Measurements from ENCODE around the gene PLP2. TPM values are rescaled to one million over a fixed set of nuclear protein-coding genes. Genes with fewer than 3 reads are reported as not detected.
"Not testable (repeated sequence)": the region's sequence is repeated elsewhere in the genome, so short reads cannot be mapped to it uniquely, and the experiment has no call there.

The PLP2 gene
- polyA plus RNA-seq, 2 of the 4 experiments (the other 2 are of a cell fraction), result 164 to 209 TPM

GRCh38 chrX:49129427-49129826 lies 42.3 kb upstream of the PLP2 start:
- no peak overlapping the region for H3K4me2 ChIP-seq
- WGBS (ENCODE audit: missing lambda C conversion rate), result 68% methylated on average over 4 of the region's 4 CpGs
- H3K9me3 ChIP-seq, result no peaks in the 10 kb centered on the region
- POLR2A ChIA-PET, result interaction anchor here (0.6 to 0.7 kb wide), 2 partner anchors 86 to 120 kb away, joined by 3 read pairs; no protein-coding TSS in a partner anchor
- ATAC-seq (no peak), DNase-seq (ENCODE audit: low read depth in 1 of 2, low spot score in 1 of 2) (no peak), FAIRE-seq (no peak)
- TF ChIP-seq GATA3 (IDR thresholded peaks at IDR 0.05; ENCODE audit: borderline replicate concordance) (no peak), ELK1 (IDR thresholded peaks at IDR 0.05; ENCODE audit: low read depth, low read length) (no peak), MAFK (IDR thresholded peaks at IDR 0.05; ENCODE audit: partially characterized antibody) (no peak), HDAC2 (IDR thresholded peaks at IDR 0.05) (no peak), HES2 (IDR thresholded peaks at IDR 0.05) (no peak), EHMT2 (IDR thresholded peaks at IDR 0.05; ENCODE audit: low read depth) (no peak), ZFP36 (IDR thresholded peaks at IDR 0.05; ENCODE audit: borderline replicate concordance, partially characterized antibody) (no peak), CBX2 (IDR thresholded peaks at IDR 0.05; ENCODE audit: borderline replicate concordance, low read depth) (no peak), CHD2 (IDR thresholded peaks at IDR 0.05; ENCODE audit: low read length, partially characterized antibody) (no peak), MAZ (IDR thresholded peaks at IDR 0.05; ENCODE audit: borderline replicate concordance, low read depth, low read length) (no peak)
- CTCF ChIA-PET, result no interaction called here
- no peak overlapping the region for H3K4me3 ChIP-seq
- no peaks in the 10 kb centered on the region for H3K4me1 ChIP-seq
- H3K27ac ChIP-seq, result no peak overlapping the region

- not testable (repeated sequence) for FAIRE-seq; H3K27ac ChIP-seq; H3K9me3 ChIP-seq; DNase-seq (ENCODE audit: low read depth in 1 of 2, low spot score in 1 of 2); H3K4me1 ChIP-seq; H3K4me3 ChIP-seq; ATAC-seq; H3K4me2 ChIP-seq
- 91% methylated on average over 7 of the region's 7 CpGs for WGBS (ENCODE audit: missing lambda C conversion rate)
- CTCF ChIA-PET, result interaction anchor here (0.8 to 1.0 kb wide), 2 partner anchors 12 to 58 kb away, joined by 3 to 4 read pairs; no protein-coding TSS in a partner anchor
- TF ChIP-seq ZC3H11A (IDR thresholded peaks at IDR 0.05), result peak; percentile 85
- POLR2A ChIA-PET, result interaction anchor here (0.7 kb wide), 1 partner anchor 9 kb away, joined by 3 read pairs; no protein-coding TSS in a partner anchor
These were observed 39.4 kb upstream of the PLP2 start for GRCh38 chrX:49132275-49132674.

GRCh38 chrX:49133759-49134158 lies 37.9 kb upstream of the PLP2 start:
- H3K9me3 ChIP-seq, result no peaks in the 10 kb centered on the region
- H3K4me1 ChIP-seq, result peaks cover under 1% of the 10 kb centered on the region; the same call in 1 of the 3 replicates
- H3K4me3 ChIP-seq, result no peak overlapping the region
- no peak for FAIRE-seq
- CTCF ChIA-PET, result interaction anchor here (0.6 to 1.9 kb wide), 3 partner anchors 11 to 1751 kb away, joined by 3 to 4 read pairs (median 3); no protein-coding TSS in a partner anchor
- no peak overlapping the region for H3K4me2 ChIP-seq
- WGBS (ENCODE audit: missing lambda C conversion rate), result 83% methylated on average over 1 of the region's 1 CpG
- POLR2A ChIA-PET, result no interaction called here
- TF ChIP-seq CTCF (IDR thresholded peaks at IDR 0.05) (no peak), SMC3 (IDR thresholded peaks at IDR 0.05) (no peak), PHF8 (IDR thresholded peaks at IDR 0.05; ENCODE audit: borderline replicate concordance, low read depth) (no peak), CEBPB (IDR thresholded peaks at IDR 0.05) (no peak), FOSL2 (IDR thresholded peaks at IDR 0.05) (no peak), FOSL2 (CRISPR knock-in tag; IDR thresholded peaks at IDR 0.05) (no peak), ZFP36 (IDR thresholded peaks at IDR 0.05; ENCODE audit: borderline replicate concordance, partially characterized antibody) (no peak), GATA3 (IDR thresholded peaks at IDR 0.05; ENCODE audit: borderline replicate concordance) (no peak)
- ATAC-seq, result no peak
- DNase-seq (ENCODE audit: low read depth in 1 of 2, low spot score in 1 of 2), result no peak
- no peak overlapping the region for H3K27ac ChIP-seq

GRCh38 chrX:49137492-49137891 lies 34.2 kb upstream of the PLP2 start:
- no peak for DNase-seq (ENCODE audit: low read depth in 1 of 2, low spot score in 1 of 2)
- ATAC-seq, result no peak
- ChIA-PET POLR2A (no interaction called here), CTCF (interaction anchor here (0.9 to 1.5 kb wide), 3 partner anchors 9 to 18 kb away, joined by 3 to 4 read pairs (median 3); no protein-coding TSS in a partner anchor)
- Histone ChIP-seq H3K4me2 (no peak overlapping the region), H3K4me3 (no peak overlapping the region), H3K27ac (no peak overlapping the region), H3K9me3 (no peaks in the 10 kb centered on the region), H3K4me1 (peaks cover 16% of the 10 kb centered on the region)
- 94% methylated on average over 1 of the region's 1 CpG for WGBS (ENCODE audit: missing lambda C conversion rate)
- FAIRE-seq, result no peak
- TF ChIP-seq KDM1A (IDR thresholded peaks at IDR 0.05; ENCODE audit: low read depth), result no peak
- TF ChIP-seq RNF2 (IDR thresholded peaks at IDR 0.05; ENCODE audit: borderline replicate concordance, low read depth), result no peak
- TF ChIP-seq JUN (IDR thresholded peaks at IDR 0.05), result no peak
- no peak for TF ChIP-seq GATA3 (IDR thresholded peaks at IDR 0.05; ENCODE audit: borderline replicate concordance)
- no peak for TF ChIP-seq HMGXB4 (CRISPR knock-in tag; IDR thresholded peaks at IDR 0.05; ENCODE audit: borderline replicate concordance)
- no peak for TF ChIP-seq ZC3H11A (IDR thresholded peaks at IDR 0.05)
- TF ChIP-seq BCL3 (IDR thresholded peaks at IDR 0.05), result no peak
- TF ChIP-seq FOSL2 (IDR thresholded peaks at IDR 0.05), result no peak
- no peak for TF ChIP-seq FOSL2 (CRISPR knock-in tag; IDR thresholded peaks at IDR 0.05)
- TF ChIP-seq NPAS2 (CRISPR knock-in tag; IDR thresholded peaks at IDR 0.05; ENCODE audit: borderline replicate concordance), result no peak
- TF ChIP-seq CHD2 (IDR thresholded peaks at IDR 0.05; ENCODE audit: low read length, partially characterized antibody), result no peak
- TF ChIP-seq CEBPB (IDR thresholded peaks at IDR 0.05), result no peak
- TF ChIP-seq CHD4 (IDR thresholded peaks at IDR 0.05; ENCODE audit: borderline replicate concordance), result no peak
